ENCODE data around the gene RPLP2.

Gene RPLP2

GRCh38 chr11:803770-804598 is 5.8 kb upstream of the RPLP2 start:
- DNase-seq (ENCODE audit: low read depth in 2 of 2), result no peak

GRCh38 chr11:804599-804964 is 5.2 kb upstream of the RPLP2 start:
- DNase-seq (ENCODE audit: low read depth in 2 of 2), result no peak

GRCh38 chr11:808427-809286 is 1.1 kb upstream of the RPLP2 start:
- no peak for DNase-seq (ENCODE audit: low read depth in 2 of 2)

- no peak for DNase-seq (ENCODE audit: low read depth in 2 of 2)
These were observed 337 bp downstream of the RPLP2 start for GRCh38 chr11:810040-810567.

GRCh38 chr11:811446-812245 is 1.9 kb downstream of the RPLP2 start:
- DNase-seq (ENCODE audit: low read depth in 2 of 2), result no peak

- DNase-seq (ENCODE audit: low read depth in 2 of 2), result no peak
These were observed 2.6 kb downstream of the RPLP2 start for GRCh38 chr11:812390-812789.

- no peak for DNase-seq (ENCODE audit: low read depth in 2 of 2)
These were observed 3.3 kb downstream of the RPLP2 start for GRCh38 chr11:813072-813455.

- no peak for DNase-seq (ENCODE audit: low read depth in 2 of 2)
These were observed 3.8 kb downstream of the RPLP2 start for GRCh38 chr11:813456-814096.

GRCh38 chr11:815675-816432 is 6.1 kb downstream of the RPLP2 start:
- no peak for DNase-seq (ENCODE audit: low read depth in 2 of 2)

GRCh38 chr11:816433-816779 is 6.6 kb downstream of the RPLP2 start:
- DNase-seq (ENCODE audit: low read depth in 2 of 2), result no peak

- DNase-seq (ENCODE audit: low read depth in 2 of 2), result no peak
These were observed 8.8 kb downstream of the RPLP2 start, which contains the start of gene PNPLA2 for GRCh38 chr11:818396-819128. Gene PNPLA2, plus strand, starts transcription at chr11:818914. Its CDS starts 805 bp downstream, at chr11:819719.

GRCh38 chr11:819129-819931 is 9.6 kb downstream of the RPLP2 start:
- DNase-seq (ENCODE audit: low read depth in 2 of 2), result peak; percentile 73 to 90

GRCh38 chr11:819943-820649 is 10.3 kb downstream of the RPLP2 start:
- peak; percentile 78 to 91 for DNase-seq (ENCODE audit: low read depth in 2 of 2)

- DNase-seq (ENCODE audit: low read depth in 2 of 2), result no peak
These were observed 11.1 kb downstream of the RPLP2 start for GRCh38 chr11:820655-821511.

GRCh38 chr11:821512-822371 is 12.0 kb downstream of the RPLP2 start:
- no peak for DNase-seq (ENCODE audit: low read depth in 2 of 2)
